Uterus (tissue), 4 donors: ENCODE results near the gene IFIT3. TPM values are rescaled to one million over a fixed set of nuclear protein-coding genes. Genes with fewer than 3 reads are reported as not detected.
A peak's percentile ranks its signal among the peaks of the same experiment; 100 is the strongest.
"Not testable (repeated sequence)": the region's sequence is repeated elsewhere in the genome, so short reads cannot be mapped to it uniquely, and the experiment has no call there.

Experiments used
- DNase-seq, 2 donors: peaks; one replicate each; pipeline ENCODE4 v3.0.0-alpha.2; 2019 to 2020
- H3K27ac ChIP-seq, 2 donors: fragments of 200-600 bp; sonication (generic); 1 replicate in 1 of 2; 2 replicates in 1 of 2; pipeline ENCODE4 v1.5.1; 2016 to 2018
- H3K27me3 ChIP-seq, 2 donors: fragments of 200-600 bp; sonication (generic); one replicate each; pipeline ENCODE4 v1.5.1; 2018 to 2019; ENCODE audit warnings: control low read depth in 1 of 2
- H3K36me3 ChIP-seq, 2 donors: fragments of 200-600 bp; sonication (generic); one replicate each; pipeline ENCODE4 v1.5.1; 2019; ENCODE audit warnings: control low read depth in 1 of 2
- H3K4me1 ChIP-seq, 2 donors: fragments of 200-600 bp; sonication (generic); one replicate each; pipeline ENCODE4 v1.5.1; 2018 to 2019; ENCODE audit warnings: control low read depth in 1 of 2
- H3K4me3 ChIP-seq, 2 donors: fragments of 200-600 bp; sonication (generic); 1 replicate in 1 of 2; 2 replicates in 1 of 2; pipeline ENCODE4 v1.5.1; 2018 to 2019; ENCODE audit warnings: mild to moderate bottlenecking in 1 of 2
- H3K9me3 ChIP-seq, 2 donors: fragments of 200-600 bp; sonication (generic); one replicate each; pipeline ENCODE4 v1.5.1; 2019; ENCODE audit warnings: control low read depth in 1 of 2
- CTCF ChIP-seq, 4 experiments: fragments of 200-600 bp in 2 of 4; fragments of 450-650 bp in 2 of 4; sonication (generic) in 2 of 4; IDR thresholded peaks; one replicate each; pipeline ENCODE4 v1.5.1; 2016 to 2019; ENCODE audit warnings: antibody characterized with exemption in 4 of 4, mild to moderate bottlenecking in 2 of 4, moderate library complexity in 1 of 4
- POLR2A ChIP-seq, 2 donors: fragments of 450-650 bp; IDR thresholded peaks; one replicate each; pipeline ENCODE4 v1.6.1; 2016; ENCODE audit warnings: antibody characterized with exemption in 2 of 2, mild to moderate bottlenecking in 1 of 2, moderate library complexity in 1 of 2
- intact Hi-C: fragments of 100-400 bp; cut with DNase I; formaldehyde crosslinking; loops from one replicate; pipeline ENCODE4 v1.15.1; 2023; ENCODE audit warnings: low total_unique reads
- total RNA-seq, 4 donors: library from RNA; depleted of rRNA in 3 of 4; stranded (reverse); fragments of >200 nt in 3 of 4; gene quantifications; one replicate each; pipeline versions ENCODE4 v1.1.0 to v1.2.4, GENCODE V29; 2014 to 2023
- donor health status: DM: yes; HTN: yes; CAD: no.

The IFIT3 gene
- total RNA-seq, 4 donors from 2014 or later = 6.9 to 25.3 (median 15.6) TPM

GRCh38 chr10:89281606-89282395, 46.0 kb upstream of the IFIT3 start:
- intact Hi-C loops = no loop called here
- Histone ChIP-seq H3K9me3 (no peaks in the 10 kb centered on the region), H3K27me3 (peaks cover 0 to 4% of the 10 kb centered on the region in 2 donors), H3K27ac (peak overlapping the region; percentile 39 to 90), H3K4me1 (peaks cover 6 to 13% of the 10 kb centered on the region in 2 donors), H3K36me3 (no peaks in the 10 kb centered on the region), H3K4me3 (no peak overlapping the region)
- no peak for DNase-seq
- TF ChIP-seq CTCF (IDR thresholded peaks at IDR 0.05) (no peak), POLR2A (IDR thresholded peaks at IDR 0.05) (no peak)

- TF ChIP-seq CTCF (IDR thresholded peaks at IDR 0.05) (no peak), POLR2A (IDR thresholded peaks at IDR 0.05) (no peak)
- Histone ChIP-seq H3K9me3 (no peaks in the 10 kb centered on the region), H3K27me3 (peaks cover 0 to 4% of the 10 kb centered on the region in 2 donors), H3K4me1 (peaks cover 6 to 13% of the 10 kb centered on the region in 2 donors), H3K27ac (peak overlapping the region; percentile 76 to 90), H3K36me3 (no peaks in the 10 kb centered on the region), H3K4me3 (no peak overlapping the region)
- no peak for DNase-seq
- intact Hi-C loops = no loop called here
These were observed 44.5 kb upstream of the IFIT3 start for GRCh38 chr10:89283025-89283935.

- intact Hi-C loops = no loop called here
- H3K4me1 ChIP-seq = peaks cover 6 to 13% of the 10 kb centered on the region in 2 donors
- H3K36me3 ChIP-seq = no peaks in the 10 kb centered on the region
- DNase-seq = peak; percentile 72 to 81
- H3K4me3 ChIP-seq = no peak overlapping the region
- no peaks in the 10 kb centered on the region for H3K9me3 ChIP-seq
- peaks cover 0 to 3% of the 10 kb centered on the region in 2 donors for H3K27me3 ChIP-seq
- peak in 1 of 2 donors; percentile 38 for TF ChIP-seq POLR2A (IDR thresholded peaks at IDR 0.05)
- no peak for TF ChIP-seq CTCF (IDR thresholded peaks at IDR 0.05)
- H3K27ac ChIP-seq = peak overlapping the region; percentile 76 to 90
These were observed 43.8 kb upstream of the IFIT3 start for GRCh38 chr10:89283936-89284475.

GRCh38 chr10:89284711-89285110, 43.1 kb upstream of the IFIT3 start:
- H3K36me3 ChIP-seq, intact Hi-C loops, DNase-seq, H3K9me3 ChIP-seq, H3K4me3 ChIP-seq, H3K27me3 ChIP-seq: not testable (repeated sequence)
- Histone ChIP-seq H3K27ac (peak overlapping the region; percentile 76 to 90), H3K4me1 (peaks cover 6 to 13% of the 10 kb centered on the region in 2 donors)

- peaks cover 6 to 13% of the 10 kb centered on the region in 2 donors for H3K4me1 ChIP-seq
- H3K27me3 ChIP-seq, H3K4me3 ChIP-seq, DNase-seq, intact Hi-C loops, H3K9me3 ChIP-seq, H3K36me3 ChIP-seq: not testable (repeated sequence)
- peak overlapping the region; percentile 76 to 90 for H3K27ac ChIP-seq
These were observed 42.5 kb upstream of the IFIT3 start for GRCh38 chr10:89285303-89285702.
